ENCODE results near the gene PARD3.

DNA sequence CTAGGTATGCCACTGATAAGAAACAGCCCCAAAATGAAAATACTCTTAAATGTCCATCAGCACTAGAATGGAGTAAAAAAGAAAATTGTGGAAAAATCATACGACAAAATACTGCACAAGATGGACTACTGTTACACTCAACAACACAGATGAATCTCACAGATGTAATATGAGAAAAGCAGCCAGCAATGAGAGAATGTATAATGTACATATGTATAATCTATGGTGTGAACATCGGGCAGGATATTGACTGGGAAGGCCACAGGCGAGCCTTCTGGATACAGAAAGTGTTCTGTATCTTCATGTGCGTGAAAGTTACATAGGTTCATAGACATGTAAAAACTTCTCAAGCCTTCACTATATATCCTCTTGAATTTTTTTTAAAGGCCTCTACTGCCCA lies 212.6 kb downstream of the PARD3 start:
- TF ChIP-seq, protein P1, sequence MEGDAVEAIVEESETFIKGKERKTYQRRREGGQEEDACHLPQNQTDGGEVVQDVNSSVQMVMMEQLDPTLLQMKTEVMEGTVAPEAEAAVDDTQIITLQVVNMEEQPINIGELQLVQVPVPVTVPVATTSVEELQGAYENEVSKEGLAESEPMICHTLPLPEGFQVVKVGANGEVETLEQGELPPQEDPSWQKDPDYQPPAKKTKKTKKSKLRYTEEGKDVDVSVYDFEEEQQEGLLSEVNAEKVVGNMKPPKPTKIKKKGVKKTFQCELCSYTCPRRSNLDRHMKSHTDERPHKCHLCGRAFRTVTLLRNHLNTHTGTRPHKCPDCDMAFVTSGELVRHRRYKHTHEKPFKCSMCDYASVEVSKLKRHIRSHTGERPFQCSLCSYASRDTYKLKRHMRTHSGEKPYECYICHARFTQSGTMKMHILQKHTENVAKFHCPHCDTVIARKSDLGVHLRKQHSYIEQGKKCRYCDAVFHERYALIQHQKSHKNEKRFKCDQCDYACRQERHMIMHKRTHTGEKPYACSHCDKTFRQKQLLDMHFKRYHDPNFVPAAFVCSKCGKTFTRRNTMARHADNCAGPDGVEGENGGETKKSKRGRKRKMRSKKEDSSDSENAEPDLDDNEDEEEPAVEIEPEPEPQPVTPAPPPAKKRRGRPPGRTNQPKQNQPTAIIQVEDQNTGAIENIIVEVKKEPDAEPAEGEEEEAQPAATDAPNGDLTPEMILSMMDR (IDR thresholded peaks at IDR 0.05): no peak
- no peak for TF ChIP-seq EZH2phosphoT487 (IDR thresholded peaks at IDR 0.05)

Data from neural progenitor cell (in vitro differentiated cells).